ENCODE results near the gene MLLT6. TPM values are rescaled to one million over a fixed set of nuclear protein-coding genes. Genes with fewer than 3 reads are reported as not detected.
A peak's percentile ranks its signal among the peaks of the same experiment; 100 is the strongest.

Gene MLLT6
- total and polyA plus RNA-seq, 10 donors: 27.3 to 244 (median 143) TPM

- peaks cover 0 to 67% (median 2%) of the 10 kb centered on the region in 6 donors for H3K36me3 ChIP-seq
- H3K4me3 ChIP-seq: no peak overlapping the region
- intact Hi-C loops (cut with DNase I; ENCODE audit: low total_unique reads): loop anchor here (2.0 kb wide), 1 partner anchor 57 kb away; no protein-coding TSS in a partner anchor
- no peaks in the 10 kb centered on the region for H3K27me3 ChIP-seq (replicated peaks in 1 of 7)
- DNase-seq: no peak
- peak overlapping the region in 2 of 8 donors; percentile 91 to 93 for H3K27ac ChIP-seq
- no peaks in the 10 kb centered on the region for H3K9me3 ChIP-seq
- H3K4me1 ChIP-seq: peaks cover 15 to 66% (median 46%) of the 10 kb centered on the region in 6 donors
- 73 to 81% (median 76%) methylated on average over 13 to 15 of the region's 15 CpGs for WGBS, 5 donors
- TF ChIP-seq POLR2A (IDR thresholded peaks at IDR 0.05): no peak
- no peak for TF ChIP-seq POLR2AphosphoS5 (IDR thresholded peaks at IDR 0.05)
- TF ChIP-seq, protein P1, sequence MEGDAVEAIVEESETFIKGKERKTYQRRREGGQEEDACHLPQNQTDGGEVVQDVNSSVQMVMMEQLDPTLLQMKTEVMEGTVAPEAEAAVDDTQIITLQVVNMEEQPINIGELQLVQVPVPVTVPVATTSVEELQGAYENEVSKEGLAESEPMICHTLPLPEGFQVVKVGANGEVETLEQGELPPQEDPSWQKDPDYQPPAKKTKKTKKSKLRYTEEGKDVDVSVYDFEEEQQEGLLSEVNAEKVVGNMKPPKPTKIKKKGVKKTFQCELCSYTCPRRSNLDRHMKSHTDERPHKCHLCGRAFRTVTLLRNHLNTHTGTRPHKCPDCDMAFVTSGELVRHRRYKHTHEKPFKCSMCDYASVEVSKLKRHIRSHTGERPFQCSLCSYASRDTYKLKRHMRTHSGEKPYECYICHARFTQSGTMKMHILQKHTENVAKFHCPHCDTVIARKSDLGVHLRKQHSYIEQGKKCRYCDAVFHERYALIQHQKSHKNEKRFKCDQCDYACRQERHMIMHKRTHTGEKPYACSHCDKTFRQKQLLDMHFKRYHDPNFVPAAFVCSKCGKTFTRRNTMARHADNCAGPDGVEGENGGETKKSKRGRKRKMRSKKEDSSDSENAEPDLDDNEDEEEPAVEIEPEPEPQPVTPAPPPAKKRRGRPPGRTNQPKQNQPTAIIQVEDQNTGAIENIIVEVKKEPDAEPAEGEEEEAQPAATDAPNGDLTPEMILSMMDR (IDR thresholded peaks at IDR 0.05 in 8 of 11, conservative IDR thresholded peaks at IDR 0.05 in 3 of 11): peak in 1 of 11 experiments; percentile 15
Measured at GRCh38 chr17:38733982-38734973, 29.2 kb downstream of the MLLT6 start.

DNA sequence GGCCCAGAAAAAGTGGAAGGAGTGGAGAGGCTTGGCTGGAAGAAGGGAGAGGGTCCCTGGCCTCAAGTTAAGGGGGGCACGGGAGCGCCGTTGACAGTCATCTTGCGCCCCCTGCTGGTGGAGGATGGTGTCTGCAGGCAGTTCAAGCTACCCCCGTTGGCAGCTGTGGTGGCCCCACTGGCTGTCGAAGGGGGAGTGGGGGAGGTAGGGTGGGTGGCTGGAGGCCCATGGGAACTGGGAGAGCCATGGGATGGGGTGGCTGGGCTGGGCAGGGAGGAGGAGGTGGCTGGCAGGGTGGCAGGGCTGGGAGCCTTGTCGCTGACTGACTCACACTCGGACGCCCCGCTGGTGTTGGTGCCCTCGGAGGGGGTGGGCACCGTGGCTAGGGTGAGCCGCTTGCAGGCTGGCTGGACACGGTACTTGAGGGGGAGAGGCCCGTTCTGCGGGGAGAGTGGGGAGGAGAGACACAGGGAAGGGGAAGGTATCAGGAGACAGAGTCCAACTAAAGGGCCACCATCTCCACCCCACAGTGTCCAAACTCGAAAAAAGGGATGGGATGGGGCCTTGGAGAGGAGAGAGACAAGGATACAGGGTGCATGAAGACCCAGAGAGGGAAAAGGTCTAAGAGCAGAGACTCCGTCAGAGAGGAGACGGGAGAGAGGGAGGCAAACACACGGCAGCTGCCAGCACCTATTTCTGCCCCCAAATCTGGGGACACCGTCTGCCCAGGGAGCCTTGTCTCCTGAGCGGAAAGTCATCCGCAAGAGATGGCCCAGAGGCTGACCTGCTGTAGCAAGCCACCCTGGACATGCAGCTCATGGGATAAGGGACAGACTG is 30.3 kb downstream of the MLLT6 start:
- H3K36me3 ChIP-seq: peaks cover 0 to 74% (median 2%) of the 10 kb centered on the region in 6 donors
- peak overlapping the region in 1 of 8 donors; percentile 7 for H3K27ac ChIP-seq
- DNase-seq: peak; percentile 93
- H3K4me3 ChIP-seq: no peak overlapping the region
- 49 to 55% (median 52%) methylated on average over 23 of the region's 23 CpGs for WGBS, 5 donors
- peaks cover 10 to 62% (median 39%) of the 10 kb centered on the region in 6 donors for H3K4me1 ChIP-seq
- H3K9me3 ChIP-seq: no peaks in the 10 kb centered on the region
- no peaks in the 10 kb centered on the region for H3K27me3 ChIP-seq (replicated peaks in 1 of 7)
- intact Hi-C loops (cut with DNase I; ENCODE audit: low total_unique reads): no loop called here
- TF ChIP-seq, protein P1 (IDR thresholded peaks at IDR 0.05 in 8 of 11, conservative IDR thresholded peaks at IDR 0.05 in 3 of 11): peak; percentile 68 to 98 (median 93)
- no peak for TF ChIP-seq POLR2A (IDR thresholded peaks at IDR 0.05)
- TF ChIP-seq POLR2AphosphoS5 (IDR thresholded peaks at IDR 0.05): peak in 2 of 3 donors; percentile 49 to 55

- H3K27ac ChIP-seq: no peak overlapping the region
Measured at GRCh38 chr17:38738007-38738662, 33.1 kb downstream of the MLLT6 start.

More at GRCh38 chr17:38738007-38738662, 33.1 kb downstream of the MLLT6 start:
- intact Hi-C loops (cut with DNase I; ENCODE audit: low total_unique reads): no loop called here
- no peak for TF ChIP-seq POLR2AphosphoS5 (IDR thresholded peaks at IDR 0.05)
- TF ChIP-seq, protein P1 (IDR thresholded peaks at IDR 0.05 in 8 of 11, conservative IDR thresholded peaks at IDR 0.05 in 3 of 11): no peak
- no peak for TF ChIP-seq POLR2A (IDR thresholded peaks at IDR 0.05)
- H3K4me1 ChIP-seq: peaks cover 0 to 62% (median 29%) of the 10 kb centered on the region in 6 donors
- H3K9me3 ChIP-seq: no peaks in the 10 kb centered on the region
- peaks cover 0 to 60% (median 2%) of the 10 kb centered on the region in 6 donors for H3K36me3 ChIP-seq
- DNase-seq: no peak
- H3K27me3 ChIP-seq (replicated peaks in 1 of 7): no peaks in the 10 kb centered on the region
- no peak overlapping the region for H3K4me3 ChIP-seq
- WGBS, 5 donors: 84 to 87% (median 84%) methylated on average over 14 of the region's 14 CpGs
